IMR-90 (cell line): Measurements from ENCODE around the gene MRM1. TPM values are rescaled to one million over a fixed set of nuclear protein-coding genes. Genes with fewer than 3 reads are reported as not detected.
A peak's percentile ranks its signal among the peaks of the same experiment; 100 is the strongest.

Experiments
- ATAC-seq: fragments of 200-7000 bp; cut with Tn5 transposase; 2 replicates; pipeline ENCODE4 v1.9.1; 2020; ENCODE audit warnings: low read depth, mild to moderate bottlenecking, moderate library complexity
- Bru-seq: library from RNA; stranded (reverse); fragments of 400-500 nt; gene quantifications from one replicate; lab custom pipeline; 2021; lab: Mats Ljungman, UMichigan
- BruChase-seq, 2 experiments: library from RNA; stranded (reverse); fragments of 400-500 nt; gene quantifications; one replicate each; lab custom pipeline; 2021; lab: Mats Ljungman, UMichigan
- BruUV-seq: library from RNA; stranded (reverse); fragments of 400-500 nt; replicated peaks from 2 replicates; lab custom pipeline; 2021; lab: Mats Ljungman, UMichigan
- CTCF ChIA-PET: fragments of 300-600 bp; formaldehyde crosslinking; extraction: SDS; loops from one replicate; lab custom pipeline; 2021; ENCODE audit warnings: antibody characterized with exemption; lab: Yijun Ruan, JAX
- POLR2A ChIA-PET: fragments of 300-600 bp; sonication (Branson Sonifier 250); formaldehyde crosslinking; loops from one replicate; lab custom pipeline; 2022; ENCODE audit warnings: antibody characterized with exemption; ENCODE audit not compliant: unreplicated experiment; lab: Charles Lee
- DNase-seq: peaks from one replicate; pipeline ENCODE4 v3.0.0; 2013
- H2AFZ ChIP-seq: replicated peaks from 2 replicates; pipeline ENCODE3; 2013; ENCODE audit warnings: low read length, mild to moderate bottlenecking; ENCODE audit not compliant: poor library complexity
- H2AK5ac ChIP-seq: 2 replicates; pipeline ENCODE4 v1.6.1; 2013; ENCODE audit warnings: low read depth, low read length, inconsistent platforms
- H2AK9ac ChIP-seq: replicated peaks from 2 replicates; pipeline ENCODE3; 2013; ENCODE audit warnings: mild to moderate bottlenecking, low read depth, low read length, moderate library complexity; ENCODE audit not compliant: poor library complexity
- H2BK120ac ChIP-seq: 2 replicates; pipeline ENCODE4 v1.6.1; 2013; ENCODE audit warnings: low read depth, low read length, inconsistent platforms
- H2BK15ac ChIP-seq: 3 replicates; pipeline ENCODE4 v1.6.1; 2013; ENCODE audit warnings: low read depth, low read length, inconsistent platforms
- H2BK20ac ChIP-seq: 2 replicates; pipeline ENCODE4 v1.6.1; 2013; ENCODE audit warnings: low read depth, mild to moderate bottlenecking, inconsistent platforms, low read length, moderate library complexity
- H2BK5ac ChIP-seq: 2 replicates; pipeline ENCODE4 v1.6.1; 2013; ENCODE audit warnings: mild to moderate bottlenecking, low read depth, low read length, inconsistent platforms; ENCODE audit not compliant: poor library complexity, severe bottlenecking
- H3K14ac ChIP-seq: replicated peaks from 2 replicates; pipeline ENCODE4 v1.6.1; 2013; ENCODE audit warnings: low read depth, low read length, inconsistent platforms
- H3K18ac ChIP-seq: 2 replicates; pipeline ENCODE4 v1.6.1; 2013; ENCODE audit warnings: low read depth, low read length, control low read depth
- H3K23ac ChIP-seq: 2 replicates; pipeline ENCODE4 v1.6.1; 2013; ENCODE audit warnings: low read depth, low read length, inconsistent platforms
- H3K27ac ChIP-seq: 2 replicates; pipeline ENCODE4 v1.5.1; 2013; ENCODE audit warnings: mild to moderate bottlenecking, control low read depth, low read length; ENCODE audit not compliant: insufficient read depth
- H3K27me3 ChIP-seq: 2 replicates; pipeline ENCODE4 v1.6.1; 2013; ENCODE audit warnings: low read length; ENCODE audit not compliant: control insufficient read depth, insufficient read depth
- H3K36me3 ChIP-seq: 2 replicates; pipeline ENCODE4 v1.6.1; 2013; ENCODE audit warnings: low read length, mixed read lengths; ENCODE audit not compliant: control insufficient read depth, insufficient read depth
- H3K4ac ChIP-seq: 2 replicates; pipeline ENCODE4 v1.6.1; 2013; ENCODE audit warnings: low read depth, low read length, inconsistent platforms
- H3K4me1 ChIP-seq: 2 replicates; pipeline ENCODE4 v1.6.1; 2013; ENCODE audit warnings: low read length, mixed read lengths; ENCODE audit not compliant: control insufficient read depth, insufficient read depth
- H3K4me2 ChIP-seq: 2 replicates; pipeline ENCODE4 v1.6.1; 2013; ENCODE audit warnings: low read depth, mild to moderate bottlenecking, control low read depth, low read length, moderate library complexity
- H3K4me3 ChIP-seq: 2 replicates; pipeline ENCODE4 v1.5.1; 2013; ENCODE audit warnings: low read depth, mild to moderate bottlenecking, control low read depth, low read length, moderate library complexity; ENCODE audit not compliant: insufficient read depth
- H3K56ac ChIP-seq: 2 replicates; pipeline ENCODE4 v1.6.1; 2013; ENCODE audit warnings: low read length, inconsistent platforms; ENCODE audit not compliant: insufficient read depth; ENCODE audit errors: extremely low read depth
- H3K79me1 ChIP-seq, 2 experiments: 2 replicates each; pipeline ENCODE4 v1.6.1; 2013; ENCODE audit warnings: low read length in 2 of 2, inconsistent platforms in 1 of 2, low read depth in 1 of 2
- H3K9ac ChIP-seq: 2 replicates; pipeline ENCODE4 v1.6.1; 2013; ENCODE audit warnings: low read depth, low read length, control low read depth
- H3K9me1 ChIP-seq: 2 replicates; pipeline ENCODE4 v1.6.1; 2013; ENCODE audit warnings: low read length, inconsistent platforms; ENCODE audit not compliant: insufficient read depth
- H3K9me3 ChIP-seq: 2 replicates; pipeline ENCODE4 v1.6.1; 2013; ENCODE audit warnings: low read length; ENCODE audit not compliant: control insufficient read depth, insufficient read depth
- H4K20me1 ChIP-seq: 2 replicates; pipeline ENCODE4 v1.6.1; 2013; ENCODE audit warnings: low read length, inconsistent platforms; ENCODE audit not compliant: insufficient read depth
- H4K5ac ChIP-seq: 2 replicates; pipeline ENCODE4 v1.6.1; 2013; ENCODE audit warnings: mild to moderate bottlenecking, low read depth, low read length, control low read depth
- H4K8ac ChIP-seq, 2 experiments: 2 replicates each; pipeline ENCODE4 v1.6.1; 2013; ENCODE audit warnings: low read depth in 2 of 2, low read length in 2 of 2, control low read depth in 1 of 2, inconsistent platforms in 1 of 2
- H4K91ac ChIP-seq: 2 replicates; pipeline ENCODE4 v1.6.1; 2013; ENCODE audit warnings: low read depth, low read length, inconsistent platforms; ENCODE audit not compliant: insufficient read depth
- CEBPB ChIP-seq: IDR thresholded peaks from 2 replicates; pipeline ENCODE4 v1.6.1; 2012; ENCODE audit warnings: low read depth, low read length, improper control_type of control experiment
- CTCF ChIP-seq: conservative IDR thresholded peaks from 2 replicates; pipeline ENCODE4 v1.5.1; 2012; ENCODE audit warnings: mild to moderate bottlenecking, low read depth, low read length, improper control_type of control experiment
- MAZ ChIP-seq: IDR thresholded peaks from 2 replicates; pipeline ENCODE4 v1.6.1; 2012; ENCODE audit warnings: low read depth, mild to moderate bottlenecking, low read length, improper control_type of control experiment, moderate library complexity, borderline replicate concordance
- MXI1 ChIP-seq: IDR thresholded peaks from 2 replicates; pipeline ENCODE4 v1.6.1; 2012; ENCODE audit warnings: low read depth, mild to moderate bottlenecking, low read length, moderate library complexity, borderline replicate concordance
- POLR2A ChIP-seq: IDR thresholded peaks from 2 replicates; pipeline ENCODE4 v1.6.1; 2012; ENCODE audit warnings: mild to moderate bottlenecking, low read depth, low read length
- WGBS, 2 experiments: methylation state at CpG; one replicate each; pipeline versions ENCODE4 v1.1.5 to v1.1.7; 2013; ENCODE audit warnings: missing lambda C conversion rate in 2 of 2; ENCODE audit not compliant: insufficient read length in 1 of 2; ENCODE audit errors: extremely low coverage in 2 of 2; 5-methylcytosine and 5-hydroxymethylcytosine counted together
- dilution Hi-C: fragments of 300-500 bp; cut with HindIII; formaldehyde crosslinking; loops from one replicate; pipeline ENCODE4 v1.14.3; 2018; ENCODE audit warnings: low sequenced_read_pairs; ENCODE audit not compliant: unreplicated experiment
- in situ Hi-C: fragments of 300-500 bp; cut with MboI; formaldehyde crosslinking; loops from 3 replicates; pipeline ENCODE4 v1.14.3; 2019; ENCODE audit warnings: low sequenced_read_pairs, inconsistent platforms, mixed read lengths
- intact Hi-C: fragments of 100-400 bp; cut with micrococcal nuclease; formaldehyde crosslinking; loops from 2 replicates; pipeline ENCODE4 v1.10.0; 2022
- long read RNA-seq: library from polyadenylated mRNA; unstranded; transcript quantifications from one replicate; pipeline ENCODE4 v2.0.0, GENCODE V29; 2021; ENCODE audit not compliant: unreplicated experiment
- polyA plus RNA-seq, 3 experiments: library from polyadenylated mRNA; depleted of rRNA; stranded (reverse); fragments of >200 nt; gene quantifications; 2 replicates each; pipeline ENCODE4 v1.2.3, GENCODE V29; 2012; ENCODE audit warnings: low replicate concordance in 1 of 3
- total RNA-seq: library from RNA; depleted of rRNA; stranded (reverse); fragments of >200 nt; gene quantifications from 2 replicates; pipeline ENCODE4 v1.2.3, GENCODE V29; 2012; rRNA removed
- TF ChIP-seq, protein P1 (sequence below): fragments of 150-350 bp; IDR thresholded peaks from 2 replicates; pipeline ENCODE4 v1.6.1; 2017; ENCODE audit warnings: mild to moderate bottlenecking, antibody characterized with exemption, low read length, low read depth
- TF ChIP-seq, protein P2 (sequence below): fragments of 150-350 bp; IDR thresholded peaks from 2 replicates; pipeline ENCODE4 v1.6.1; 2016; ENCODE audit warnings: low read depth, mild to moderate bottlenecking, low read length, moderate library complexity, borderline replicate concordance

Gene MRM1
- 2.2 TPM in 2 replicates for total RNA-seq
- 4.3 and 5.3 TPM in 2 replicates for polyA plus RNA-seq (2012; rRNA removed)
- 3.0 and 5.1 TPM in 2 replicates for polyA plus RNA-seq (2012; cell fraction: cytosol; rRNA removed)
- 3.7 and 8.0 TPM in 2 replicates for polyA plus RNA-seq (2012; cell fraction: nucleus; rRNA removed; ENCODE audit: low replicate concordance)
- Bru-seq, nascent RNA: percentile 58 among the genes with signal in this experiment
- BruChase-seq, experiment 1, labeled RNA remaining after a 6-hour chase: percentile 78 among the genes with signal in this experiment
- percentile 75 among the genes with signal in this experiment for BruChase-seq, experiment 2, labeled RNA remaining after a 2-hour chase
- long read RNA-seq, partial matches to known transcripts: 1 of 7 reads
- long read RNA-seq, other reads (novel, unspliced or antisense): 3 of 7 reads

- H3K4me1 ChIP-seq: peaks cover 6% of the 10 kb centered on the region
- no peaks in the 10 kb centered on the region; the same call in 1 of the 2 replicates for H3K36me3 ChIP-seq
- peak within 1 kb of the TSS; percentile 63 for H2AK9ac ChIP-seq
- H3K4me2 ChIP-seq: peak within 1 kb of the TSS; percentile 88
- H3K27ac ChIP-seq: peak within 1 kb of the TSS; percentile 74
- H3K9me3 ChIP-seq: no peaks in the 10 kb centered on the region
- peaks cover 14% of the 10 kb centered on the region for H4K20me1 ChIP-seq
- peak within 1 kb of the TSS; percentile 84 for H2AK5ac ChIP-seq
- peak; percentile 89 for DNase-seq
- TF ChIP-seq, protein P1, sequence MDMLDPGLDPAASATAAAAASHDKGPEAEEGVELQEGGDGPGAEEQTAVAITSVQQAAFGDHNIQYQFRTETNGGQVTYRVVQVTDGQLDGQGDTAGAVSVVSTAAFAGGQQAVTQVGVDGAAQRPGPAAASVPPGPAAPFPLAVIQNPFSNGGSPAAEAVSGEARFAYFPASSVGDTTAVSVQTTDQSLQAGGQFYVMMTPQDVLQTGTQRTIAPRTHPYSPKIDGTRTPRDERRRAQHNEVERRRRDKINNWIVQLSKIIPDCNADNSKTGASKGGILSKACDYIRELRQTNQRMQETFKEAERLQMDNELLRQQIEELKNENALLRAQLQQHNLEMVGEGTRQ: peak; percentile 84
- TF ChIP-seq, protein P2, sequence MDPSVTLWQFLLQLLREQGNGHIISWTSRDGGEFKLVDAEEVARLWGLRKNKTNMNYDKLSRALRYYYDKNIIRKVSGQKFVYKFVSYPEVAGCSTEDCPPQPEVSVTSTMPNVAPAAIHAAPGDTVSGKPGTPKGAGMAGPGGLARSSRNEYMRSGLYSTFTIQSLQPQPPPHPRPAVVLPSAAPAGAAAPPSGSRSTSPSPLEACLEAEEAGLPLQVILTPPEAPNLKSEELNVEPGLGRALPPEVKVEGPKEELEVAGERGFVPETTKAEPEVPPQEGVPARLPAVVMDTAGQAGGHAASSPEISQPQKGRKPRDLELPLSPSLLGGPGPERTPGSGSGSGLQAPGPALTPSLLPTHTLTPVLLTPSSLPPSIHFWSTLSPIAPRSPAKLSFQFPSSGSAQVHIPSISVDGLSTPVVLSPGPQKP: no peak
- TF ChIP-seq CTCF (peak; percentile 23; the same call in 1 of the 2 replicates), MXI1 (peak; percentile 98), MAZ (peak; percentile 77; the same call in 1 of the 2 replicates), CEBPB (no peak), POLR2A (peak; percentile 81)
- no TSS peak for BruUV-seq
- peak within 1 kb of the TSS; percentile 79 for H3K4me3 ChIP-seq
- H3K14ac ChIP-seq: peak within 1 kb of the TSS; percentile 91
- H2BK15ac ChIP-seq: peak within 1 kb of the TSS; percentile 15; the same call in 1 of the 3 replicates
- WGBS, 2 experiments: 1% methylated on average over 24 of the region's 60 CpGs; no CpG with 5 or more reads in 1 of the 2 experiments
- peak within 1 kb of the TSS; percentile 60 for H2BK5ac ChIP-seq
- peaks cover 27 to 59% of the 10 kb centered on the region in 2 experiments; a peak in 3 of 4 replicates for H3K79me1 ChIP-seq
- peak within 1 kb of the TSS; percentile 51 for H4K91ac ChIP-seq
- dilution Hi-C loops: no loop called here
- H2AFZ ChIP-seq: peak within 1 kb of the TSS; percentile 98
- no peak within 1 kb of the TSS for H2BK20ac ChIP-seq
- peak within 1 kb of the TSS; percentile 93 to 98 for H4K8ac ChIP-seq
- peak within 1 kb of the TSS; percentile 66 for H3K23ac ChIP-seq
- H3K27me3 ChIP-seq: no peaks in the 10 kb centered on the region
- peaks cover 14% of the 10 kb centered on the region; the same call in 1 of the 2 replicates for H3K9me1 ChIP-seq
- H4K5ac ChIP-seq: peak within 1 kb of the TSS; percentile 77
- in situ Hi-C loops: loop anchor here (10.0 kb wide), 1 partner anchor 773 kb away; the partner anchor contains the start of gene C17orf78
- ATAC-seq: peak; percentile 93
- H3K9ac ChIP-seq: peak within 1 kb of the TSS; percentile 79
- intact Hi-C loops: loop anchor here (2.0 to 5.0 kb wide), 3 partner anchors 619 to 891 kb away; no protein-coding TSS in a partner anchor
- peak within 1 kb of the TSS; percentile 86 for H3K4ac ChIP-seq
- peak within 1 kb of the TSS; percentile 31 for H3K18ac ChIP-seq
- ChIA-PET POLR2A (interaction anchor here (0.6 kb wide), 2 partner anchors 57 to 749 kb away, joined by 4 to 5 read pairs; partner anchors contain the start of gene GGNBP2), CTCF (interaction anchor here (1.3 to 1.5 kb wide), 2 partner anchors 10 to 772 kb away, joined by 4 to 6 read pairs; no protein-coding TSS in a partner anchor)
- H2BK120ac ChIP-seq: peak within 1 kb of the TSS; percentile 20; the same call in 1 of the 2 replicates
- peak within 1 kb of the TSS; percentile 59 for H3K56ac ChIP-seq
These were observed at the start of gene MRM1 for GRCh38 chr17:36601303-36602029. Gene MRM1, plus strand, starts transcription at chr17:36601583. Its CDS starts 228 bp downstream, at chr17:36601811.
